Fibroblast of mammary gland (primary cell): ENCODE measurements around the gene STPG1.

Source experiments
- DNase-seq: peaks from one replicate; pipeline ENCODE4 v3.0.0-alpha.2; 2010; ENCODE audit warnings: low read depth
- H3K4me3 ChIP-seq: 2 replicates; pipeline ENCODE4 v1.5.1; 2011; ENCODE audit warnings: low read depth, mild to moderate bottlenecking, low read length, moderate library complexity; ENCODE audit not compliant: control insufficient read depth
- CTCF ChIP-seq: conservative IDR thresholded peaks from 2 replicates; pipeline ENCODE4 v1.5.1; 2011; ENCODE audit warnings: low read depth, low read length, inconsistent platforms; ENCODE audit not compliant: control insufficient read depth, insufficient read depth

STPG1 gene

GRCh38 chr1:24400065-24400464, 13.5 kb downstream of the STPG1 start:
- no peak overlapping the region for H3K4me3 ChIP-seq
- no peak for DNase-seq
- no peak for TF ChIP-seq CTCF

- peak; percentile 85 for DNase-seq
- TF ChIP-seq CTCF: no peak
- no peak overlapping the region for H3K4me3 ChIP-seq
Measured at GRCh38 chr1:24393892-24394291, 19.7 kb downstream of the STPG1 start.

GRCh38 chr1:24392982-24393650, 20.5 kb downstream of the STPG1 start:
- TF ChIP-seq CTCF: no peak
- no peak for DNase-seq
- no peak overlapping the region for H3K4me3 ChIP-seq

- no peak for TF ChIP-seq CTCF
- no peak for DNase-seq
- no peak overlapping the region for H3K4me3 ChIP-seq
Measured at GRCh38 chr1:24392604-24392946, 21.0 kb downstream of the STPG1 start.

GRCh38 chr1:24391882-24392603, 21.5 kb downstream of the STPG1 start:
- peak; percentile 55 for DNase-seq
- no peak overlapping the region for H3K4me3 ChIP-seq
- peak; percentile 76 for TF ChIP-seq CTCF

- no peak overlapping the region for H3K4me3 ChIP-seq
- peak; percentile 91 for DNase-seq
- TF ChIP-seq CTCF: peak; percentile 98
Measured at GRCh38 chr1:24390924-24391782, 22.4 kb downstream of the STPG1 start.
